GM18505 (cell line): Measurements from ENCODE around the gene TPI1.
A peak's percentile ranks its signal among the peaks of the same experiment; 100 is the strongest.
"Not testable (repeated sequence)": the region's sequence is repeated elsewhere in the genome, so short reads cannot be mapped to it uniquely, and the experiment has no call there.

Source experiments
- ATAC-seq: cut with Tn5 transposase; IDR thresholded peaks from one replicate; pipeline ENCODE4 v1.9.1; 2021; ENCODE audit not compliant: unreplicated experiment
- POLR2A ChIP-seq: IDR thresholded peaks from 4 replicates; pipeline ENCODE4 v1.6.1; 2011; ENCODE audit warnings: borderline replicate concordance; ENCODE audit not compliant: insufficient read depth, insufficient read length; ENCODE audit errors: extremely low read depth

Gene TPI1

GRCh38 chr12:6890789-6891645, 23.7 kb downstream of the TPI1 start:
- TF ChIP-seq POLR2A = peak; percentile 76
- peak; percentile 94 for ATAC-seq

GRCh38 chr12:6891646-6892001, 24.3 kb downstream of the TPI1 start:
- no peak for ATAC-seq
- no peak for TF ChIP-seq POLR2A

- not testable (repeated sequence) for ATAC-seq
Observed at GRCh38 chr12:6892683-6893082, 25.4 kb downstream of the TPI1 start.

GRCh38 chr12:6894321-6894720, 27.0 kb downstream of the TPI1 start:
- TF ChIP-seq POLR2A = no peak
- ATAC-seq = no peak

GRCh38 chr12:6896846-6897435, 29.6 kb downstream of the TPI1 start:
- no peak for TF ChIP-seq POLR2A
- ATAC-seq = no peak

- ATAC-seq = no peak
- TF ChIP-seq POLR2A = no peak
Observed at GRCh38 chr12:6899427-6899826, 32.1 kb downstream of the TPI1 start.

- no peak for TF ChIP-seq POLR2A
- ATAC-seq = no peak
Observed at GRCh38 chr12:6899837-6900519, 32.6 kb downstream of the TPI1 start.

- no peak for ATAC-seq
- no peak for TF ChIP-seq POLR2A
Observed at GRCh38 chr12:6902448-6902847, 35.1 kb downstream of the TPI1 start.

- TF ChIP-seq POLR2A = no peak
- no peak for ATAC-seq
Observed at GRCh38 chr12:6903722-6904121, 36.4 kb downstream of the TPI1 start.

- peak; percentile 55 for TF ChIP-seq POLR2A
- peak; percentile 86 for ATAC-seq
Observed at GRCh38 chr12:6904280-6905276, 37.2 kb downstream of the TPI1 start, which contains the start of gene LRRC23. LRRC23 (plus strand) TSS chr12:6904822; CDS start chr12:6905634, 812 bp downstream.

GRCh38 chr12:6905414-6906040, 38.2 kb downstream of the TPI1 start:
- TF ChIP-seq POLR2A = no peak
- no peak for ATAC-seq

- not testable (repeated sequence) for ATAC-seq
Observed at GRCh38 chr12:6908141-6908540, 40.8 kb downstream of the TPI1 start.
